ENCODE results near the gene ACO2. TPM values are rescaled to one million over a fixed set of nuclear protein-coding genes. Genes with fewer than 3 reads are reported as not detected.
"Not testable (repeated sequence)": the region's sequence is repeated elsewhere in the genome, so short reads cannot be mapped to it uniquely, and the experiment has no call there.

ACO2 gene
- total RNA-seq, 1 donor from 2014 or later, result 77.3 TPM

- Mint-ChIP-seq H3K36me3 (ENCODE audit: unreplicated experiment) (peaks cover 27% of the 10 kb centered on the region), H3K27me3 (ENCODE audit: unreplicated experiment) (no peaks in the 10 kb centered on the region), H3K4me1 (ENCODE audit: unreplicated experiment) (peaks cover 6% of the 10 kb centered on the region), H3K4me3 (ENCODE audit: unreplicated experiment) (no peak overlapping the region), H3K27ac (ENCODE audit: unreplicated experiment) (peak overlapping the region; percentile 18), H3K9me3 (ENCODE audit: unreplicated experiment) (no peaks in the 10 kb centered on the region)
- no peak for TF ChIP-seq CTCF (IDR thresholded peaks at IDR 0.05)
- DNase-seq (ENCODE audit: extremely low spot score, unreplicated experiment), result no peak
Measured at GRCh38 chr22:41431656-41432055, 37.3 kb upstream of the ACO2 start.

DNA sequence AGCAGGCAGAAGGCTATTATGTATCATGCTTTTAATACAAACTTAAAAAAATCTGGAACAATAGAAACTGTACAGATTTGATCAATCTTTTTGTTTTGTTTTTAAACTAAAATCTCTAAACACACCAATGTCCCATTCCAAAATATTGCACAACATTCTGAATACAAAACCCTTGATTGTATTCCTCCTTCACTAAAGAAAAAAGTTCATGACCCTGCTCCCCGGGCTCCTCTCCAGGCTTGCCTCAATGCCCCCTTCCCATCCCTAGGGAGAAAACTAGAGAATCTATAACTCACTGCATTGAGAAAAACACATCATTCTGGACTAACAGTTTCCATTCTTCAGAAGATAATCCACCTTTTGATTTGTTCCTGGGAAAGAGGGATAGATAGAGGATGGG, 35.4 kb upstream of the ACO2 start:
- H3K27ac Mint-ChIP-seq (ENCODE audit: unreplicated experiment); H3K9me3 Mint-ChIP-seq (ENCODE audit: unreplicated experiment); H3K27me3 Mint-ChIP-seq (ENCODE audit: unreplicated experiment): not testable (repeated sequence)

GRCh38 chr22:41434361-41435003, 34.4 kb upstream of the ACO2 start:
- H3K4me3 Mint-ChIP-seq (ENCODE audit: unreplicated experiment); H3K9me3 Mint-ChIP-seq (ENCODE audit: unreplicated experiment); H3K27ac Mint-ChIP-seq (ENCODE audit: unreplicated experiment); H3K27me3 Mint-ChIP-seq (ENCODE audit: unreplicated experiment); DNase-seq (ENCODE audit: extremely low spot score, unreplicated experiment): not testable (repeated sequence)
- H3K4me1 Mint-ChIP-seq (ENCODE audit: unreplicated experiment), result peaks cover 12% of the 10 kb centered on the region
- peaks cover 35% of the 10 kb centered on the region for H3K36me3 Mint-ChIP-seq (ENCODE audit: unreplicated experiment)

More for the DNA sequence above, 35.4 kb upstream of the ACO2 start:
- H3K4me1 Mint-ChIP-seq (ENCODE audit: unreplicated experiment); H3K4me3 Mint-ChIP-seq (ENCODE audit: unreplicated experiment); DNase-seq (ENCODE audit: extremely low spot score, unreplicated experiment): not testable (repeated sequence)
- H3K36me3 Mint-ChIP-seq (ENCODE audit: unreplicated experiment), result peaks cover 34% of the 10 kb centered on the region

GRCh38 chr22:41435560-41435959, 33.4 kb upstream of the ACO2 start:
- no peak for TF ChIP-seq CTCF (IDR thresholded peaks at IDR 0.05)

GRCh38 chr22:41436322-41437113, 32.4 kb upstream of the ACO2 start:
- H3K9me3 Mint-ChIP-seq (ENCODE audit: unreplicated experiment), result no peaks in the 10 kb centered on the region
- peaks cover 13% of the 10 kb centered on the region for H3K4me1 Mint-ChIP-seq (ENCODE audit: unreplicated experiment)
- no peak for DNase-seq (ENCODE audit: extremely low spot score, unreplicated experiment)
- no peak for TF ChIP-seq CTCF (IDR thresholded peaks at IDR 0.05)
- no peaks in the 10 kb centered on the region for H3K27me3 Mint-ChIP-seq (ENCODE audit: unreplicated experiment)
- H3K4me3 Mint-ChIP-seq (ENCODE audit: unreplicated experiment), result no peak overlapping the region
- H3K27ac Mint-ChIP-seq (ENCODE audit: unreplicated experiment), result no peak overlapping the region
- peaks cover 30% of the 10 kb centered on the region for H3K36me3 Mint-ChIP-seq (ENCODE audit: unreplicated experiment)

More at GRCh38 chr22:41435560-41435959, 33.4 kb upstream of the ACO2 start:
- H3K4me3 Mint-ChIP-seq (ENCODE audit: unreplicated experiment), result no peak overlapping the region
- H3K27ac Mint-ChIP-seq (ENCODE audit: unreplicated experiment), result no peak overlapping the region
- H3K4me1 Mint-ChIP-seq (ENCODE audit: unreplicated experiment), result peaks cover 14% of the 10 kb centered on the region
- H3K36me3 Mint-ChIP-seq (ENCODE audit: unreplicated experiment), result peaks cover 35% of the 10 kb centered on the region
- no peak for DNase-seq (ENCODE audit: extremely low spot score, unreplicated experiment)
- no peaks in the 10 kb centered on the region for H3K27me3 Mint-ChIP-seq (ENCODE audit: unreplicated experiment)
- no peaks in the 10 kb centered on the region for H3K9me3 Mint-ChIP-seq (ENCODE audit: unreplicated experiment)

DNA sequence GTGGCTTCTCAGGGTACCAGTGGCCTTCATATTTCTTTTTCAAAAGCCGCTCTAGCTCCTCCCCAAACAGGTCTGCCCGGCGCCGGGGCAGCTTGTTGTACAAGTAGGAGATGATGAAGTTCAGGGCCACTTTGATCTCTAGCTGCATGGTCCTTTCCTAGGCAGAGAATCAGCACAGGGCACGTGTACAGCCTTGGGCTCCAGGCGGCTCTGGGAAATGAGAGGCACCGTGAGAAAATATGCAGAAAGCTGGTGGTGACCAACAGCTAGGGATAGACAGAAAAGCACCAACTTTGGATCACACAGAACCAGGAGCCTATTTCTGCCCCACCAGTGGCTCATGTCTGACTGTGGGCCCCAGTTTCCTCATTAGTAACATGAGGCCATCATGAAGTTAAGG, 31.7 kb upstream of the ACO2 start:
- H3K36me3 Mint-ChIP-seq (ENCODE audit: unreplicated experiment), result peaks cover 29% of the 10 kb centered on the region
- TF ChIP-seq CTCF (IDR thresholded peaks at IDR 0.05), result no peak
- no peak overlapping the region for H3K27ac Mint-ChIP-seq (ENCODE audit: unreplicated experiment)
- H3K27me3 Mint-ChIP-seq (ENCODE audit: unreplicated experiment), result no peaks in the 10 kb centered on the region
- no peak for DNase-seq (ENCODE audit: extremely low spot score, unreplicated experiment)
- no peak overlapping the region for H3K4me3 Mint-ChIP-seq (ENCODE audit: unreplicated experiment)
- no peaks in the 10 kb centered on the region for H3K9me3 Mint-ChIP-seq (ENCODE audit: unreplicated experiment)
- H3K4me1 Mint-ChIP-seq (ENCODE audit: unreplicated experiment), result peaks cover 16% of the 10 kb centered on the region

- not testable (repeated sequence) for H3K4me3 Mint-ChIP-seq (ENCODE audit: unreplicated experiment); H3K9me3 Mint-ChIP-seq (ENCODE audit: unreplicated experiment); H3K27ac Mint-ChIP-seq (ENCODE audit: unreplicated experiment); H3K27me3 Mint-ChIP-seq (ENCODE audit: unreplicated experiment); DNase-seq (ENCODE audit: extremely low spot score, unreplicated experiment)
- Mint-ChIP-seq H3K36me3 (ENCODE audit: unreplicated experiment) (peaks cover 29% of the 10 kb centered on the region), H3K4me1 (ENCODE audit: unreplicated experiment) (peaks cover 33% of the 10 kb centered on the region)
Measured at GRCh38 chr22:41440511-41440910, 28.4 kb upstream of the ACO2 start.

All from osteocyte (in vitro differentiated cells).